ENCODE data around the gene TLR2.
A peak's percentile ranks its signal among the peaks of the same experiment; 100 is the strongest.

The TLR2 gene, protein sequence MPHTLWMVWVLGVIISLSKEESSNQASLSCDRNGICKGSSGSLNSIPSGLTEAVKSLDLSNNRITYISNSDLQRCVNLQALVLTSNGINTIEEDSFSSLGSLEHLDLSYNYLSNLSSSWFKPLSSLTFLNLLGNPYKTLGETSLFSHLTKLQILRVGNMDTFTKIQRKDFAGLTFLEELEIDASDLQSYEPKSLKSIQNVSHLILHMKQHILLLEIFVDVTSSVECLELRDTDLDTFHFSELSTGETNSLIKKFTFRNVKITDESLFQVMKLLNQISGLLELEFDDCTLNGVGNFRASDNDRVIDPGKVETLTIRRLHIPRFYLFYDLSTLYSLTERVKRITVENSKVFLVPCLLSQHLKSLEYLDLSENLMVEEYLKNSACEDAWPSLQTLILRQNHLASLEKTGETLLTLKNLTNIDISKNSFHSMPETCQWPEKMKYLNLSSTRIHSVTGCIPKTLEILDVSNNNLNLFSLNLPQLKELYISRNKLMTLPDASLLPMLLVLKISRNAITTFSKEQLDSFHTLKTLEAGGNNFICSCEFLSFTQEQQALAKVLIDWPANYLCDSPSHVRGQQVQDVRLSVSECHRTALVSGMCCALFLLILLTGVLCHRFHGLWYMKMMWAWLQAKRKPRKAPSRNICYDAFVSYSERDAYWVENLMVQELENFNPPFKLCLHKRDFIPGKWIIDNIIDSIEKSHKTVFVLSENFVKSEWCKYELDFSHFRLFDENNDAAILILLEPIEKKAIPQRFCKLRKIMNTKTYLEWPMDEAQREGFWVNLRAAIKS

DNA sequence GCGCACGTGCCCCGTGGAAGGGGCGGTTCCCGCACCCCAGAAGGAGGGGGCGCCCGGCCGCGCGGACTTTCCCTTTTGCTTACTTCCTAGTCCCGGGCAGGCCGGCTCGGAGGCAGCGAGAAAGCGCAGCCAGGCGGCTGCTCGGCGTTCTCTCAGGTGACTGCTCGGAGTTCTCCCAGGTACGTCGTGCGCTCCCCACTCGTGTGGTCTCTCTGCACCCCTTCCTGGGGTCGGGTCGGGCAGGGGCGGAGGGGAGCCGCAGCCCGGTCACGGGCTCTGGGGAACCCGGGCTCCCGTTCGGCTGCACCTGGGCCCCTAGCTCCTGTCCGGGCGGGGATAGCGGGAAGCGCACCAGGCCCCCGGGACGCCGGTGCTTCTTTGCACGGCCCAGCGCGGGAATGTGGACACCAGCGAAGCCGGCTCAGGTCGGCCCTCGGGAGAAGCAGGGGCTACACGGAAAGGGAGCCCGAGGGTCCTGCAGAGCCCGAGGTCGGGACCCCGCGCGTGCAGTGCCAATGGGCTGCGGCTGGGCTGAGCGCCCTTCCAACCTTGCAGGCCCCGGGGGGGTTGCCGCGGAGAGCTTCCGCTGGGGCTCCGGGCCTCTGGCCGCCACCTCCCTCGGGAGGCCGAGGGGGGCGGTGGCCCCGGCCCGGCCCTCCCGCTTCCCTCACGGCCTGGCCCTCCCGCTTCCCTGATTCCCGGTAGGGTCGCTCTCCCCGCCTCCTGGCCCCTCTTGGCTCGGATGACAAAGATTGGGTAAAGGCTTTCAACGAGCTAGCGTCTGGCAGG is at the start of gene TLR2:
TSS of gene TLR2 (plus strand) at position 99 of the 789 bp plus-strand sequence. CDS start 18,628 bp downstream, outside the sequence.
- DNase-seq (ENCODE audit: low spot score) = peak; percentile 6

DNA sequence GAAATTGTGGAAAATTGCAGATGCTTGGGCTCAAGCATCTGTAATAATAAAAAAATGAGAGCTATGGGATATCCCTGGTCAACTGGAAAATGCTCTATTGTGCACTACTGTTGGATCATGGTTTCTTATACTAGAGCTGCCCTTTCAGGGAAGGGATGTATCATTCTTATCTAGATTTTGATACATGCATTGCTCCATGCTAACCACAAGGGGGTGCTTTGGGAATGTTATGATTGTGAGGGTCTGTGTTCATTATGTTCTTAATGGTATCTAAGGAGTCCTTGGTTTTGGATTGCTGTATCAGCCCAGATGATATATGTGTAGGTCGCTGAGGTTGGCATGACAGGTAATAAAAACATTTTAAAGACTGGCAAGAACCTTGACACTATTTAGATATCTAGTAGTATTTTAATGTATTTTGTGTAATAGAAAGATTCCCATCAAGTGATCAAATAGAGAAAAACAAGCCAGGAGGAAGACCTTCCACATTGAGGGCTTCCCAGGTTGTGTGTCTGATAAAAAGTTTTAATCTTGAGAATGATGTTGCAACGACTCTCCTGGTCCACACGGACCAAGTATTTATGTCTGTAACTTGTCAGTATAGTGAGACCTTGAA is 49.2 kb upstream of the TLR2 start:
- DNase-seq (ENCODE audit: low spot score) = no peak

DNA sequence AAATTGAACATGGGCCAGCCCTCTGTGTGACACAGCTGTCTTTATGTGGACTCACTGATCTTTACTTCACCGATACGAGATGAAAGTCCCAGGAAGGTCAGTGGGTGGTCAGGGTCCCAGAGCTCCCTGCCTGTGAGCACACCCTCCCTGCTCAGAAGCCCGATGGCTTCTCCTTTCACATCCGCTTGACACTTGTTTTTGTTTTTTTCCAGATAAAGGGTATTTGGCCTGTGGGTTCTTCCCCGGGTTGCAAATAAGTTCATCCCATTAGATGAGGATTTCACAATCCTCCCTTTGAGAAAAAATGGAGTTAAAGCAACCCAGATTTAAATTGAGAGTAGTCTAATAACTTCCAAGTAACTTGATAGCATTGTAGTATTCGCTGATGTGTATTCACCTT is 48.2 kb upstream of the TLR2 start:
- no peak for DNase-seq (ENCODE audit: low spot score)

DNA sequence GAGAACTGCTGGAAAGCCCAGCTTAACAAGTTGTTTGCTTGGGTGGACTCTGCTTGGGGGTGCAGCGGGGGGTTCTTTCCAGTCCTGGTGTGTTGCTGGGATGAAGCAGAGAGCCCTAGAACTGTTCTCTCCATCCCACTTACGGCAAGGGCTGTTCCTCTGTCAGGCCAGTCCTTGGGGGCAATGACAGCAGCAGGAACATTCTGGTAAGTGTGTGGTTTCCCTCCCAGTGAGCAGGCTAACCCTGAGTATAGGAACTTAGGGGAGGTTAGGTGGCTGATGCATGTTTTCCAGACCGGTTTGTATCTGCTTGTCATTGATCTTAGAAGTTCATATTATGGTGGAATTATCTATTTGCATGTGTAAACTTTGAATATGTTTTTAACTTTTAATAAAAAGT is 46.9 kb upstream of the TLR2 start:
- no peak for DNase-seq (ENCODE audit: low spot score)

DNA sequence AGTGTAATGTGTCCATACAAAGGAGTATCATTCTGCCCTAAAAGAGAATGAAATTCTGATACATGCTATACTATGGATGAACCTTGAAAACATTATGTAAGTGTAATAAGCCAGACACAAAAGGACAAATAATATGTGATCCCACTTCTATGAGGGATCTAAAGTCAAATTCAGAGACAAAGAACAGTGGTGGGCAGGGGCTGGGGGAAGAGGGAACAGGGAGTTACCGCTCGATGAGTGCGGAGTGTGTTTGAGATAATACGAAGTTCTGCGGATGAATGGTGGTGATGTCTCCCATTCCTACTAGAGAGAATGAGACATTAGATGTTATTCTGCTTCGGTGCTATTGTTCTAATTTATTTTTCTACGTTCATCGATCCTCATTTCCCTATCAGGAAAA is 46.1 kb upstream of the TLR2 start:
- no peak for DNase-seq (ENCODE audit: low spot score)

DNA sequence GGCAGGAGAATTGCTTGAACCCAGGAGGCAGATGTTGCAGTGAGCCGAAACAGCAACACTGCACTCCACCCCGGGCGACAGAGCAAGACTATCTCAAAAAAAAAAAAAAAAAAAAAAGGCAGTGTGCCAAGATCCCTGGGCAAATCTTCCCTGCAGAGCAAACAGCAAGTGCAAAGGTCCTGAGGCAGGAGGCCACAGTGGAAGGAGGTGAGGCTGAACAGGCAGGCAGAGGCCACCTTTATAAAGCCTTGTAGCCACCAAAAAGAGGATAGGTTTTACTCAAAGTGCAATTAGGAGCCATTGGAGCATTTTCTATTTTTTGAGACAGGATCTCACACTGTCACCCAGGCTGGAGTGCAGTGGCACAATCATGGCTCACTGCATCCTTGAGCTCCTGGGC is 45.1 kb upstream of the TLR2 start:
- no peak for DNase-seq (ENCODE audit: low spot score)

DNA sequence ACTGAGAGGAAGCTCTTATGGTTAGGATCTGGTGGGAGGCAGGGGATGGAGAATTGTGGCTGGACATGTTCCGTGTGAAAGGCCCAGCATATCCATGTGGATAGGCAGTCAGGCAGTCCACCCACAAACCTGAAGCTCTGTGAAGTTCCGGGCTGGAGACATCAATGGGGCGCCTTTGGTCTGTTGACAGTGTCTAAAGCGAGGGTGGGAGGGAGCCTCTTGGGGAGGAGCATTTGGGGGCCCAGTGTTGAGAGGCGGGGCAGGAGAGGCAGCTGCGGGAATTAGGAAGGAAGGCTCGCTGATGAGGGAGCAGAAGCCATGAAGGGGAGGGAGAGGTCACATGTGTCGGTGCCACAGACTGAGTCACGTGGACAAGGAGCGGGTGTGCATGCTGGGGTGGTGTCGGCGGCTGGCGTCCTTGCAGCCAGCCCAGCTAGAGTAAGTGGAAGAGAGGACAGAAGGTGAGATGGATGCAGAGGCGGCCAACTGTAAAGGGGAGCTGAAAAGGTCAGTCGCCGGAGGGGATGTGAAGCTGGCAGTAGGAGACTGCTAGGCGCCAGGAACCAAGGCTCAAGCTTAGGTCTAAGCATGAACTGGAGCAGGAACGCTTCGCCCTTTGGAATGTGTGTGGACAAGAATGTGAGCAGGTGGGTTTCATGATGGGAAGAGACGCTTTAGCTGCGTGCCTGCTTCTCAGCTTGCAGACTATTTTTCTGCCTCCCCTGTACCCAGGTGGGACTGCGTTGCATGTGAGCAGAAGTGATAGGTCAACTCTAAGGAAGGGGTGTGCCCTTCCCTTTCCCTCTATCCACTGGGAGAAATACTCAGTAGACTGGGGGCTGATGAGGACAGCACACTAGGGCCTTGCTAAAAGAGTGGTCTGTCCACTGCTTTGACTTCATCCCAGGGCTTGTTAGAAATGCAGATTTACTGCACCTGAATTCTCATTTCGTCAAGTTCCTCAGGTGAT is 44.0 kb upstream of the TLR2 start:
- no peak for DNase-seq (ENCODE audit: low spot score)

DNA sequence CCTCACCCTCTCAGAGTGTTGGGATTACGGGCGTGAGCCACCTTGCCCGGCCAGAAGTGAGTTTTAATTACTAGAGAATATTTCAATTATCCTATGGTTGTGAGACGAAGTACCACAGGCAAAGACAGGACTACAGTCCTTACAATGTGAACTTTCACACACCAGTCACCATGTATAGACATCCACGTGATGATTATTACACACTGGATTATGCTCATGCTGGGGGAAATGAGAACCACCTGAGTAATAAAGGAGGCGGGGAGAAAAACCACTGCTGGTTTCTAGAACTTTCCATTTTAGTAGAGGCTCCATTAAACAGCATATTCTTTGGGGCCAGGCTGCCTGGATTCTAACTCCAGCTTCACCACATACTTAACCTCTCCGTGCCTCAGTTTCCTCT is 42.5 kb upstream of the TLR2 start:
- DNase-seq (ENCODE audit: low spot score) = no peak

DNA sequence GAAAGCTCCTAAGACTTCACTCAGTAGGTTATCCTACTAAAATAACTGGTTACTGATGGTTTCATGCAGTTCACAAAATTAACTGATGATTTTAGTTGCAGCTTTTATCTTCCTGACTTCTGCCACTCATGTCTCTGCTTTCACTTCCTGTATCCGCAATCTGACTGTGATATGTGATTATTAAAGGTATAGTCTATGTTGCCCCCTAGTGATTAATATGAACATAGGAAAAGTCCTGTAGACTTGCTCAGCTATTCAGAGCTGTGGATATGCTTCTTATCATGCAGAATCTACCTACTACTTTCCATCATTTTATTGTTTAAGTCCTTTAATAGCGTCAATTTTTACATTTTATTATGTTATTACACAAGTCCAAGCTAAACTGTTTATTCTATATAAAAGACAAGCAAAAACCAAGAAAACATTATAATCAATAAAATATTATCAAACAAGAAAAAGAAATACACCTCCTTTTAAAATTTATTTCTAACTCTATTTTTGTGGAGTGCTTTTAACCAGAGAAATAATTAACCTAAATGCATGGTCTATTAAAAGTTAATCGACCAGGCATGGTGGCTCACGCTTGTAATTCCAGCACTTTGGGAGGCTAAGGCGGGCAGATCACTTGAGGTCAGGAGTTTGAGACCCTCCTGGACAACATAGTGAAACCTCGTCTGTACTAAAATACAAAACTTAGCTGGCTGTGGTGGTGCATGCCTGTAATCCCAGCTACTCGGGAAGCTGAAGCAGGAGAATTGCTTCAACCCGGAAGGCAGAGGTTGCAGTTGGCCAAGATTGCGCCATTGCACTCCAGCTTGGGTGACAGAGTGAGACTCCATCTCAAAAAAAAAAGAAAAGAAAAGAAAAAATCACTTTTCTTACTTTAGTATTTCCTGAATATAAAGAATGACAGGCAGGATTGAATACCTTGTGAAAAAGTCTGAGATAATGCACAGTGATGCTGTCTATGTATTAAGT is 40.4 kb upstream of the TLR2 start:
- no peak for DNase-seq (ENCODE audit: low spot score)

DNA sequence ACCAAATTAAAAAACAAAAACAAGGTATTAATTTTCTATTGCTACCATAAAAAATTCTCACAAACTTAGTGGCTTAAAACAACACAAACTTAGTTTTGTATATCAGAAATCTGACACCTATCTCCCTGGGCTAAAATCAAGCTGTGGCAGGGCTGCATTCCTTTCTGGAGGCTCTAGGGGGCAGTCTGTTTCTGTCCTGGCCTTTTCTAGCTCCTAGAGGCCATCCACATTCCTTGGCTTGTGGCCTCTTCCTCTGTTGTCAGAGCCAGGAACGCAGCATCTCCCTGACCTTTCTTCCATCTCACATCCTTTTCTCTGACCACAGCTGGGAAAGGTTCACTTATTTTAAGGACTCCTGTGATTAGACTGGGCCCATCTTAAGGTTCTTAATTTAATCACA is 38.9 kb upstream of the TLR2 start:
- no peak for DNase-seq (ENCODE audit: low spot score)

DNA sequence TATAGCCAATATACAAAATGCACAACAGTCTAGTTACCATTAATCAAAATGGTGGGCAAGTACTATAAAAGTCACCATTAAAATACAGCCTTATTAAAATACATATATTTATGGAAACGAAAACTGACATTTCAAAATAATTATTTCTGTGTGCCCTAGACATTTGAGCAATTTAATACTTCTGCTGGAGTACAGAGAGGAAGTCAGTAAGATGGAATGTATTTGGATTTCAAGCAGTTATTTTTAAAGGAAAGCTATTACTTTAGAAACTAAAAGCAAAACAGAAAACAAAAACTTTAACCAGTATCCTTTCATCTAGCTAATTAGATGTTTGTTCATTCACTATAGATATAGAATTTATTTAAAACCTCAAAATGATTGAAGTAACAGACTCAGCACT is 37.8 kb upstream of the TLR2 start:
- no peak for DNase-seq (ENCODE audit: low spot score)

DNA sequence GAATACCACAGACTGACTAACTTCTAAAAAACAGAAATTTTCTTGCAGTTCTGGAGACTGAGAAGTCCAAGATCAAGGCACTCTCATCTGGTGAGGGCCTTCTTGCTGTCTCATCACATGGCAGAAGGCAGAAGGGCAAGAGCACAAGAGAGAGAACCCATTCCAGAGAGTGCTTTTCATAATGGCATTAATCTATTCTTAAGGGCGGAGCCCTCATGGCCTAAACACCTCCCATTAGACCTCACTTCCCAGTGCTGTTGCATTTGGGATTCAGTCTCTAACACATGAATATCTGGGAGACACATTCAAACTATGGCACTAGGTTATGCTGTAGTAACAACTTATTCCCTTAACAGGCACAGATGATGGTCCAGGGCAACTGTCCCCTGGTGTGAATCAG is 37.1 kb upstream of the TLR2 start:
- DNase-seq (ENCODE audit: low spot score) = no peak

DNA sequence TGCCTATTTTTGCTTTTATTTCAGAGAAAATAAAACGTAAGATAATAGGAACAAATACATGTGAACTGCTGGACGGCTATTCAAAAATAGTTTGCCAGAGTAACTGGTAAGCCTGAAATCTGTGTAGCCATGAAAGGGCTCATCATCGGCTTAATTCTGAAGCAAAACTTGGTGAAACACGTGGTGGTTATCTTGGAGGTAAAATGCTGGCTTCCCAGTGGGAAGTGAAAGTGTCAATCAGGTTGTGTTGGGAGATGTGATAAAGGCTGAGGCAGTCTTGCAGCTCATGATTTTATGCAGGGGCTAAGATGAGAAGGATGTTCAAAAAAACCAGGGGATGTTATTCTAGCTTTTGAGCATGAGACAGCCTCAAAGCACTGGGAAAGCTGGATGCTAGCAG is 36.1 kb upstream of the TLR2 start:
- no peak for DNase-seq (ENCODE audit: low spot score)

DNA sequence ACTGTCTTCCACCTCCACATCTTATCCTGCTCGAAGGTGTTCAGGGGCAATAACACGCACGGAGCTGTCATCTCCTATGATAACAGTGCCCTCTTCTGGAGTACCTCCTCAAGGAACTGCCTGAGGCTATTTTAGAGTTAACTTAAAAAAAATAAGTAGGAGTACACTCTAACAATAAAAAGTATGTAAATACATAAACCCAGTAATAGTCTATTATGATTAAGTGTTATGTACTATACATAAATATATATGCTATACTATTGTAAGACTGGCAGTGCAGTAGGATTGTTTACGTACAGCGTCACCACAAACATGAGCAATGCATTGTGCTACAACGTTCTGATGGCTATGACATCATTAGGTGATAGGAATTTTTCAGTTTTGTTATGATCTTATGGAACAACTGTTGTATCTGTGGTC is 34.5 kb upstream of the TLR2 start:
- no peak for DNase-seq (ENCODE audit: low spot score)

DNA sequence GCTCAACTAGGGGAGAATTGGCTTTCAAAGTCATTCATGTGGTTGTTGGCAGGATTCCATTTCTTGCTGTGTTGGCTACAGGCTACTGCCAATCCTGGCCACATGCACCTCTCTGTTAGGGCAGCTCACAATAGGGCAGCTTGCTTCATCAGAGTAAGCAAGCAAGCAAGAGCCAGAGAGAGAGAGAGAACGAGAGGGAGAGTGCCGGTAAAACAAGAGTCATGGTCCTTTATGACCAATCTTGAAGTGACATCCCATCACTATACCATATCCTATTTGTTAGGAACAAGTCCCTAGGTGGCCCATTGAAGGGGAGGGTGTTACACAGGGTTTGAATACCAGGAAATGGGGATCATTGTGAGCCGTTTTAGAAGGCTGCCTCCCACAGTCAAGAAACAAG is 33.0 kb upstream of the TLR2 start:
- DNase-seq (ENCODE audit: low spot score) = no peak

DNA sequence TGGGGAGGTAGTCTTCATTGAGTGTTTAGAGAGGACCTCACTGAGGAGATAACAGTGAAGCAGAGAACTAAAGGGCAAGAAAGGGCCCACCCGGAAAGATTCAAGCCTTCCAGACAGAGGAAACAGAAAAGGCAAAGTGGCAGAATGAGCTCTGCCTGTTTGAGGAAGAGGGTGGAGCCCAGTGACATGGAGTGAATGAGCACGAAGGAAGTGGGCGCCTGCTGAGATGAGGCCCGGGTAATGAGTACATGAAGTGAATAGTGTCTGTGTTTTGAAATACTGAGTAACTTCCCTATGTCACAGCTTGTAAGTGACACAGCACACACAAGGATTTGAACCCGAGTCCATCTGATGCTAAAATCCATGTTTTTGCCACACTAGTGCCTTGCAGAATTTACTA is 32.5 kb upstream of the TLR2 start:
- DNase-seq (ENCODE audit: low spot score) = no peak

DNA sequence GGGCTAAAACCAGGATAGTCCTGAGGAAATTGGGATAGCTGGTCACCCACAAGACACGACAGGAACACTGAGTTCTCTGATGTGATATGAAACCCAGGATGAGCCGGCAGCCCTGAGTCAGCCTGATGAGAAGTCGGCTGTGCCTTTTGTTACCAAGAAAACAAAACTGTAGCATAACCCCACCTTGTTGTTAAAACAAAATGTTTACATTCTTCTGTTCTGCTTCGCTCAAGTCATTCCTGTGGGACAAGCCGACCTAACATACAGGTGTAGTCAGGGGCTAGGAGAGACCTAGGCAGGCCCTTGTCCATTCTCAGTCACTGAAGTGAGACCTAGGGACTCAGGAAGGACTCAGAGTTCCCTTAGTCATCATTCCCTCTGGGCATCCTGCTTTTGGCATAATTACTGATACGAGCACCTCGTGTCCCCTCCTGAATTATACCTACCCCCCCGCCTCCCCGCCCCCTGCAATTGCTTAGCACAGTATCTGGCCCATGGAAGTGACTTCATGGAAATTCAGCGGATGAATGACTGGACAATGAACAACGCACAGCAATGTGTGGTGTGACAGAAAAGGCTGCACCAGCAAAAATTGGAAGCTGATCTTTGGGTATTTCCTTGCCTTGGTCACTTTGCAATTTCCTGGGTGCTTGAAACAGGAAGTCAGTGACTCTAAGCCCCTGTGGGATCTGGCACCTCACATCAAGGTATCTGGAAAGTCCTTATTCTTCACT is 31.9 kb upstream of the TLR2 start:
- no peak for DNase-seq (ENCODE audit: low spot score)

DNA sequence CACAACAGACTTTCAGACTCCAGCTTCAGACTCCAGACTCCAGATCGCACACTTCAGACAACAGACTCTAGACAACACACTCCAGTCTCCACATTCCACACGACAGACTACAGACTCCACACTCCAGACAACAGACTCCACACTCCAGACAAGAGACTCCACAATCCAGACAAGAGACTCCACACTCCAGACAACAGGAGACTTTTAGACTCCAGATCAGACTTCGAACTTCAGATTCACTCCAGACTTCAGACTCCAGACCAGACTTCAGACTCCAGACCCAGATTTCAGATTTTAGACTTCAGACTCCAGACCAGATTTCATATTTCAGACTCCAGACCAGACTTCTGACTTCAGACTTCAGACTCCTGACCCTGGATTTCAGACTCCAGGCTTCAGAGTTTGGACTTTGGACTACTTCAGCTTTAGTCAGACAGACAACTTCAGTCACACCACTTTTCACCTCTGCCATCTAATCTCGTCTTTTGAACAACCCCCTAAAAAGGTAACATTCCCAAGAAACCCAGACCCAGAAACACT is 29.0 kb upstream of the TLR2 start:
- no peak for DNase-seq (ENCODE audit: low spot score)

DNA sequence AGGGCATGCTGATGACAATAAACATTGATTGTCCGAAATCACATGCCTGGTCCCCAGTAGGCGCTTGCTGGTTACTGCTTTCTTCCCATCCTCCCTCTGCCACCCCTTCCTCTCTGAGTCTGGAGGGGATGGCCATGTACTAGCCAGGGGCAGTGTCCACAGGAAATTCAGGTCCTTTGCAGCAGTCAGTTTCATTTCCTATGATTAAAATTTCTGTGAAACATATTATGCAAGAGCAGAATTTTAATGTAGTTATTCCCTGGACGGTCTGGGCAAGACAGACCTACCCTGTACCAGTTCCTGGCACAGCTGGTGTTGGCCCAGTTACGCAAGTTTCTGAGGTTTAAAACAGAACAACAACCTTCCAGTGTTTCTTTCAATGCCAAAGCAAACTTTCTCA is 28.2 kb upstream of the TLR2 start:
- no peak for DNase-seq (ENCODE audit: low spot score)
